ENCODE data around the gene NES.

The NES gene

DNA sequence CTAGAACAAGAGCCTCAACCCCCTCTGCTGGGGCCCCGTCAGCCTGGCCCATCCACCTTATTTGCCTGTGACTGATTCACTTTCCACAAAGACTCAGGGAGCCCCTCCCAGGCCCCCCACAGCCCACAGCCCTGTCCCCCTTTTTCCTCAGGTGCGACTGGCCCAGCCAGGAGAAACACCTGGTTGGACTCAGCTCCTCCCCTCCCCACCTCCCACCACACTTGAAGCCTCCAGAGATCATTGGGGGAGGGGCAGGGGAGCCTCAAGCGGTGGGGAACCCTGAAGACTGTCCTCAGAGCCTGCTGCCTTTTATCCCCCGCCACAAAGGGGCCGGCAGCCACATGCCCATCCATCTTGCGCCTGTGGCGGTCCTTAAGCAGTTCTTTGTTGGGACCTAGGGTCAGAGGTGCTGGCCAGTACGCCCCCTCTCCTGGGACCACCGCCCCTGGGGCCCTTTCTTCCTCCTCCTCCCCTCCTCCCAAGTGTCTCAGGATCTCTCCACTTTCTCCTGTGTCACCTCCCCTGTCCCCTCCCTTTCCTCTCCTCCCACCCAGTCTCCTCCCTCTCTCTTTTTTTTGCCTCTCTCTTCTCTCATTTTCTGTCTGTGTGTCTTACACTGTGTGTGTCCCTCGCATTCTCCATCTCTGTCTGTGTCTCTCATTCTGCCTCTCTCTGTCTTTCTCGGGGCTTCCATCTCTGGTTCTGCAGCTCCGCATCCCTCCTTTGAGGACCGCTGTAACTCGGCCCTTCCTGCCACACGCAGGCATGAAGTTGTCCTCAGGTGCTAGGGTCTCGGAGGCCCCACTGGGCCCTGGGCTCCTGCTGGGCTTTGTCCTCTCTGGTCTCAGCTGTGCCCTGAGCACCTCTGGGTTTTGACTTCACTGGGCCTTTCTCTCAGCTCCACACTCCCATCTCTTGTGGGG is 16.0 kb upstream of the NES start (continued):
- TF ChIP-seq SALL2 (tag by site-specific recombination; IDR thresholded peaks at IDR 0.05; ENCODE audit: borderline replicate concordance) (no peak), ZBTB1 (tag by site-specific recombination; IDR thresholded peaks at IDR 0.05) (no peak), KLF1 (tag by site-specific recombination; IDR thresholded peaks at IDR 0.05) (peak; percentile 84), ZSCAN30 (tag by site-specific recombination; IDR thresholded peaks at IDR 0.05) (peak; percentile 81), OVOL3 (tag by site-specific recombination; IDR thresholded peaks at IDR 0.05) (no peak), ZNF561 (tag by site-specific recombination; IDR thresholded peaks at IDR 0.05; ENCODE audit: borderline replicate concordance) (peak; percentile 61; the same call in 1 of the 2 replicates), ZBTB48 (tag by site-specific recombination; IDR thresholded peaks at IDR 0.05) (peak; percentile 40; the same call in 1 of the 2 replicates), PRDM10 (tag by site-specific recombination; IDR thresholded peaks at IDR 0.05) (peak; percentile 45; the same call in 1 of the 2 replicates), ZNF707 (tag by site-specific recombination; IDR thresholded peaks at IDR 0.05) (no peak), ZNF335 (tag by site-specific recombination; conservative IDR thresholded peaks at IDR 0.05) (peak; percentile 56), ZNF629 (tag by site-specific recombination; IDR thresholded peaks at IDR 0.05) (0 out of 2 replicates have a peak, but pooled peaks have one; percentile 22), PRDM1 (tag by site-specific recombination; IDR thresholded peaks at IDR 0.05) (peak; percentile 85), GLIS1 (tag by site-specific recombination; IDR thresholded peaks at IDR 0.05) (peak; percentile 31; the same call in 1 of the 2 replicates), ZNF664 (tag by site-specific recombination; IDR thresholded peaks at IDR 0.05) (no peak), ZBTB44 (tag by site-specific recombination; IDR thresholded peaks at IDR 0.05) (no peak)
- TF ChIP-seq, protein P1, sequence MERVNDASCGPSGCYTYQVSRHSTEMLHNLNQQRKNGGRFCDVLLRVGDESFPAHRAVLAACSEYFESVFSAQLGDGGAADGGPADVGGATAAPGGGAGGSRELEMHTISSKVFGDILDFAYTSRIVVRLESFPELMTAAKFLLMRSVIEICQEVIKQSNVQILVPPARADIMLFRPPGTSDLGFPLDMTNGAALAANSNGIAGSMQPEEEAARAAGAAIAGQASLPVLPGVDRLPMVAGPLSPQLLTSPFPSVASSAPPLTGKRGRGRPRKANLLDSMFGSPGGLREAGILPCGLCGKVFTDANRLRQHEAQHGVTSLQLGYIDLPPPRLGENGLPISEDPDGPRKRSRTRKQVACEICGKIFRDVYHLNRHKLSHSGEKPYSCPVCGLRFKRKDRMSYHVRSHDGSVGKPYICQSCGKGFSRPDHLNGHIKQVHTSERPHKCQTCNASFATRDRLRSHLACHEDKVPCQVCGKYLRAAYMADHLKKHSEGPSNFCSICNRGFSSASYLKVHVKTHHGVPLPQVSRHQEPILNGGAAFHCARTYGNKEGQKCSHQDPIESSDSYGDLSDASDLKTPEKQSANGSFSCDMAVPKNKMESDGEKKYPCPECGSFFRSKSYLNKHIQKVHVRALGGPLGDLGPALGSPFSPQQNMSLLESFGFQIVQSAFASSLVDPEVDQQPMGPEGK (tag by site-specific recombination; IDR thresholded peaks at IDR 0.05): peak; percentile 69
- TF ChIP-seq, protein P2, sequence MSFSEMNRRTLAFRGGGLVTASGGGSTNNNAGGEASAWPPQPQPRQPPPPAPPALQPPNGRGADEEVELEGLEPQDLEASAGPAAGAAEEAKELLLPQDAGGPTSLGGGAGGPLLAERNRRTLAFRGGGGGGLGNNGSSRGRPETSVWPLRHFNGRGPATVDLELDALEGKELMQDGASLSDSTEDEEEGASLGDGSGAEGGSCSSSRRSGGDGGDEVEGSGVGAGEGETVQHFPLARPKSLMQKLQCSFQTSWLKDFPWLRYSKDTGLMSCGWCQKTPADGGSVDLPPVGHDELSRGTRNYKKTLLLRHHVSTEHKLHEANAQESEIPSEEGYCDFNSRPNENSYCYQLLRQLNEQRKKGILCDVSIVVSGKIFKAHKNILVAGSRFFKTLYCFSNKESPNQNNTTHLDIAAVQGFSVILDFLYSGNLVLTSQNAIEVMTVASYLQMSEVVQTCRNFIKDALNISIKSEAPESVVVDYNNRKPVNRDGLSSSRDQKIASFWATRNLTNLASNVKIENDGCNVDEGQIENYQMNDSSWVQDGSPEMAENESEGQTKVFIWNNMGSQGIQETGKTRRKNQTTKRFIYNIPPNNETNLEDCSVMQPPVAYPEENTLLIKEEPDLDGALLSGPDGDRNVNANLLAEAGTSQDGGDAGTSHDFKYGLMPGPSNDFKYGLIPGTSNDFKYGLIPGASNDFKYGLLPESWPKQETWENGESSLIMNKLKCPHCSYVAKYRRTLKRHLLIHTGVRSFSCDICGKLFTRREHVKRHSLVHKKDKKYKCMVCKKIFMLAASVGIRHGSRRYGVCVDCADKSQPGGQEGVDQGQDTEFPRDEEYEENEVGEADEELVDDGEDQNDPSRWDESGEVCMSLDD (tag by site-specific recombination; IDR thresholded peaks at IDR 0.05): peak; percentile 86
- TF ChIP-seq, protein P3, sequence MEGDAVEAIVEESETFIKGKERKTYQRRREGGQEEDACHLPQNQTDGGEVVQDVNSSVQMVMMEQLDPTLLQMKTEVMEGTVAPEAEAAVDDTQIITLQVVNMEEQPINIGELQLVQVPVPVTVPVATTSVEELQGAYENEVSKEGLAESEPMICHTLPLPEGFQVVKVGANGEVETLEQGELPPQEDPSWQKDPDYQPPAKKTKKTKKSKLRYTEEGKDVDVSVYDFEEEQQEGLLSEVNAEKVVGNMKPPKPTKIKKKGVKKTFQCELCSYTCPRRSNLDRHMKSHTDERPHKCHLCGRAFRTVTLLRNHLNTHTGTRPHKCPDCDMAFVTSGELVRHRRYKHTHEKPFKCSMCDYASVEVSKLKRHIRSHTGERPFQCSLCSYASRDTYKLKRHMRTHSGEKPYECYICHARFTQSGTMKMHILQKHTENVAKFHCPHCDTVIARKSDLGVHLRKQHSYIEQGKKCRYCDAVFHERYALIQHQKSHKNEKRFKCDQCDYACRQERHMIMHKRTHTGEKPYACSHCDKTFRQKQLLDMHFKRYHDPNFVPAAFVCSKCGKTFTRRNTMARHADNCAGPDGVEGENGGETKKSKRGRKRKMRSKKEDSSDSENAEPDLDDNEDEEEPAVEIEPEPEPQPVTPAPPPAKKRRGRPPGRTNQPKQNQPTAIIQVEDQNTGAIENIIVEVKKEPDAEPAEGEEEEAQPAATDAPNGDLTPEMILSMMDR (tag by site-specific recombination; IDR thresholded peaks at IDR 0.05): no peak

All from HEK293 (cell line).